HEK293 (cell line): Measurements from ENCODE around the gene TAC3.
A peak's percentile ranks its signal among the peaks of the same experiment; 100 is the strongest.

Experiments
- CTCF ChIA-PET: fragments of 350-600 bp; formaldehyde crosslinking; extraction: SDS; loops from one replicate; lab custom pipeline; 2021; ENCODE audit warnings: antibody characterized with exemption; lab: Yijun Ruan, JAX
- POLR2A ChIA-PET: fragments of 300-600 bp; formaldehyde crosslinking; extraction: SDS; loops from one replicate; lab custom pipeline; 2020; ENCODE audit warnings: antibody characterized with exemption, inconsistent platforms; lab: Yijun Ruan, JAX
- H3K27ac ChIP-seq: fragments of 200-500 bp; sonication (Bioruptor generic); 2 replicates; pipeline ENCODE4 v1.5.1; 2014; ENCODE audit warnings: low read depth, low read length, control low read depth, inconsistent platforms; ENCODE audit errors: extremely low read depth
- H3K36me3 ChIP-seq, 2 experiments: fragments of 200-500 bp in 1 of 2; sonication (Bioruptor generic) in 1 of 2; 1 replicate in 1 of 2; 2 replicates in 1 of 2; pipeline ENCODE4 v1.5.1; 2014 to 2017; ENCODE audit warnings: inconsistent platforms in 2 of 2, low read length in 2 of 2; ENCODE audit not compliant: control insufficient read depth in 2 of 2, insufficient read depth in 1 of 2
- H3K4me1 ChIP-seq: fragments of 200-500 bp; sonication (Bioruptor generic); 2 replicates; pipeline ENCODE4 v1.5.1; 2014; ENCODE audit warnings: mild to moderate bottlenecking, low read length, inconsistent platforms; ENCODE audit not compliant: control insufficient read depth, insufficient read depth
- H3K4me3 ChIP-seq: 2 replicates; pipeline ENCODE4 v1.5.1; 2011; ENCODE audit warnings: low read depth, mild to moderate bottlenecking, control low read depth, low read length, moderate library complexity
- H3K9me3 ChIP-seq: fragments of 200-500 bp; sonication (Bioruptor generic); 2 replicates; pipeline ENCODE4 v1.5.1; 2014; ENCODE audit warnings: low read depth, low read length, inconsistent platforms; ENCODE audit not compliant: control insufficient read depth, insufficient read depth
- AEBP2 ChIP-seq: fragments of 450-650 bp; formaldehyde crosslinking; IDR thresholded peaks from 2 replicates; pipeline ENCODE4 v1.5.1; 2016; ENCODE audit warnings: missing biosample characterization, missing genetic modification characterization, borderline replicate concordance
- CTCF ChIP-seq: fragments of 450-650 bp; formaldehyde crosslinking; IDR thresholded peaks from 2 replicates; pipeline ENCODE4 v1.5.1; 2016; ENCODE audit warnings: missing biosample characterization, missing genetic modification characterization
- SCRT1 ChIP-seq: fragments of 450-650 bp; formaldehyde crosslinking; IDR thresholded peaks from 2 replicates; pipeline ENCODE4 v1.5.1; 2016; ENCODE audit warnings: missing biosample characterization, missing genetic modification characterization, borderline replicate concordance
- SCRT2 ChIP-seq: fragments of 450-650 bp; formaldehyde crosslinking; IDR thresholded peaks from 2 replicates; pipeline ENCODE4 v1.5.1; 2016; ENCODE audit warnings: missing biosample characterization, missing genetic modification characterization
- SP2 ChIP-seq: fragments of 450-650 bp; formaldehyde crosslinking; IDR thresholded peaks from 2 replicates; pipeline ENCODE4 v1.5.1; 2016; ENCODE audit warnings: missing biosample characterization, missing genetic modification characterization
- ZBTB17 ChIP-seq: fragments of 450-650 bp; formaldehyde crosslinking; IDR thresholded peaks from 2 replicates; pipeline ENCODE4 v1.5.1; 2016; ENCODE audit warnings: missing biosample characterization, missing genetic modification characterization
- ZNF354C ChIP-seq: fragments of 450-650 bp; formaldehyde crosslinking; IDR thresholded peaks from 2 replicates; pipeline ENCODE4 v1.5.1; 2016; ENCODE audit warnings: missing biosample characterization, missing genetic modification characterization, low read depth, borderline replicate concordance
- ZNF677 ChIP-seq: fragments of 450-650 bp; IDR thresholded peaks from 2 replicates; pipeline ENCODE4 v1.5.0; 2018; ENCODE audit warnings: missing biosample characterization, mild to moderate bottlenecking, missing genetic modification characterization, moderate library complexity
- TF ChIP-seq, protein P1 (sequence below): fragments of 450-650 bp; formaldehyde crosslinking; conservative IDR thresholded peaks from 2 replicates; pipeline ENCODE4 v1.5.1; 2016; ENCODE audit warnings: low read depth, missing biosample characterization, missing genetic modification characterization
- TF ChIP-seq, protein P2 (sequence below): fragments of 450-650 bp; formaldehyde crosslinking; IDR thresholded peaks from 2 replicates; pipeline ENCODE4 v1.5.1; 2017; ENCODE audit warnings: missing biosample characterization, mild to moderate bottlenecking, missing genetic modification characterization, moderate library complexity

Gene TAC3

GRCh38 chr12:57005980-57006808 is 10.1 kb downstream of the TAC3 start, which contains the start of gene ZBTB39 (continued):
- TF ChIP-seq, protein P1, sequence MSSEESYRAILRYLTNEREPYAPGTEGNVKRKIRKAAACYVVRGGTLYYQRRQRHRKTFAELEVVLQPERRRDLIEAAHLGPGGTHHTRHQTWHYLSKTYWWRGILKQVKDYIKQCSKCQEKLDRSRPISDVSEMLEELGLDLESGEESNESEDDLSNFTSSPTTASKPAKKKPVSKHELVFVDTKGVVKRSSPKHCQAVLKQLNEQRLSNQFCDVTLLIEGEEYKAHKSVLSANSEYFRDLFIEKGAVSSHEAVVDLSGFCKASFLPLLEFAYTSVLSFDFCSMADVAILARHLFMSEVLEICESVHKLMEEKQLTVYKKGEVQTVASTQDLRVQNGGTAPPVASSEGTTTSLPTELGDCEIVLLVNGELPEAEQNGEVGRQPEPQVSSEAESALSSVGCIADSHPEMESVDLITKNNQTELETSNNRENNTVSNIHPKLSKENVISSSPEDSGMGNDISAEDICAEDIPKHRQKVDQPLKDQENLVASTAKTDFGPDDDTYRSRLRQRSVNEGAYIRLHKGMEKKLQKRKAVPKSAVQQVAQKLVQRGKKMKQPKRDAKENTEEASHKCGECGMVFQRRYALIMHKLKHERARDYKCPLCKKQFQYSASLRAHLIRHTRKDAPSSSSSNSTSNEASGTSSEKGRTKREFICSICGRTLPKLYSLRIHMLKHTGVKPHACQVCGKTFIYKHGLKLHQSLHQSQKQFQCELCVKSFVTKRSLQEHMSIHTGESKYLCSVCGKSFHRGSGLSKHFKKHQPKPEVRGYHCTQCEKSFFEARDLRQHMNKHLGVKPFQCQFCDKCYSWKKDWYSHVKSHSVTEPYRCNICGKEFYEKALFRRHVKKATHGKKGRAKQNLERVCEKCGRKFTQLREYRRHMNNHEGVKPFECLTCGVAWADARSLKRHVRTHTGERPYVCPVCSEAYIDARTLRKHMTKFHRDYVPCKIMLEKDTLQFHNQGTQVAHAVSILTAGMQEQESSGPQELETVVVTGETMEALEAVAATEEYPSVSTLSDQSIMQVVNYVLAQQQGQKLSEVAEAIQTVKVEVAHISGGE (tag by site-specific recombination) = 0 out of 2 replicates have a peak, but pooled peaks have one; percentile 6
- no peak for TF ChIP-seq ZNF354C (tag by site-specific recombination)
- peak; percentile 40; the same call in 1 of the 2 replicates for TF ChIP-seq CTCF (tag by site-specific recombination)
- no peak for TF ChIP-seq ZNF677 (tag by site-specific recombination)
- no peak for TF ChIP-seq SP2 (tag by site-specific recombination)
- TF ChIP-seq, all 188 proteins: peak for 12

GRCh38 chr12:57004651-57005050 is 11.7 kb downstream of the TAC3 start:
- CTCF ChIA-PET = interaction anchor here (0.6 to 9.7 kb wide), 18 partner anchors 8 to 248 kb away, joined by 3 to 117 read pairs (median 6); partner anchors contain the start of genes PRIM1, STAT6 and TAC3
- Histone ChIP-seq H3K4me1 (peaks cover 4% of the 10 kb centered on the region; the same call in 1 of the 2 replicates), H3K4me3 (no peak overlapping the region), H3K36me3 (peaks cover 11 to 53% of the 10 kb centered on the region in 2 experiments), H3K9me3 (no peaks in the 10 kb centered on the region), H3K27ac (no peak overlapping the region)
- POLR2A ChIA-PET = interaction anchor here (0.6 to 1.4 kb wide), 4 partner anchors 88 to 247 kb away, joined by 3 to 5 read pairs (median 4); no protein-coding TSS in a partner anchor
- TF ChIP-seq SCRT2 (tag by site-specific recombination) = peak; percentile 83
- peak; percentile 64; the same call in 1 of the 2 replicates for TF ChIP-seq SCRT1 (tag by site-specific recombination)
- TF ChIP-seq ZBTB17 (tag by site-specific recombination) = no peak

GRCh38 chr12:57003395-57003794 is 12.9 kb downstream of the TAC3 start:
- Histone ChIP-seq H3K9me3 (no peaks in the 10 kb centered on the region), H3K36me3 (peaks cover 11 to 64% of the 10 kb centered on the region in 2 experiments), H3K27ac (no peak overlapping the region), H3K4me1 (peaks cover 4% of the 10 kb centered on the region; the same call in 1 of the 2 replicates), H3K4me3 (no peak overlapping the region)
- ChIA-PET CTCF (interaction anchor here (0.5 to 9.7 kb wide), 10 partner anchors 9 to 303 kb away, joined by 3 to 117 read pairs (median 4); partner anchors contain the start of genes PRIM1 and STAT6), POLR2A (interaction anchor here (1.2 kb wide), 1 partner anchor 124 kb away, joined by 3 read pairs; no protein-coding TSS in a partner anchor)
- no peak for TF ChIP-seq AEBP2 (tag by site-specific recombination)
- TF ChIP-seq, protein P2, sequence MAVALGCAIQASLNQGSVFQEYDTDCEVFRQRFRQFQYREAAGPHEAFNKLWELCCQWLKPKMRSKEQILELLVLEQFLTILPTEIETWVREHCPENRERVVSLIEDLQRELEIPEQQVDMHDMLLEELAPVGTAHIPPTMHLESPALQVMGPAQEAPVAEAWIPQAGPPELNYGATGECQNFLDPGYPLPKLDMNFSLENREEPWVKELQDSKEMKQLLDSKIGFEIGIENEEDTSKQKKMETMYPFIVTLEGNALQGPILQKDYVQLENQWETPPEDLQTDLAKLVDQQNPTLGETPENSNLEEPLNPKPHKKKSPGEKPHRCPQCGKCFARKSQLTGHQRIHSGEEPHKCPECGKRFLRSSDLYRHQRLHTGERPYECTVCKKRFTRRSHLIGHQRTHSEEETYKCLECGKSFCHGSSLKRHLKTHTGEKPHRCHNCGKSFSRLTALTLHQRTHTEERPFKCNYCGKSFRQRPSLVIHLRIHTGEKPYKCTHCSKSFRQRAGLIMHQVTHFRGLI (tag by site-specific recombination) = no peak
